ENCODE data around the gene NALF2.

NALF2 gene

GRCh38 chrX:69546417-69546816 lies 42.3 kb downstream of the NALF2 start:
- ATAC-seq (ENCODE audit: low read depth) = no peak
- Mint-ChIP-seq H3K9me3 (peaks cover 4% of the 10 kb centered on the region), H3K4me3 (no peak overlapping the region), H3K27ac (no peak overlapping the region), H3K36me3 (no peaks in the 10 kb centered on the region), H3K27me3 (no peaks in the 10 kb centered on the region), H3K4me1 (no peaks in the 10 kb centered on the region)
- no peak for DNase-seq (ENCODE audit: low spot score in 2 of 2)

DNA sequence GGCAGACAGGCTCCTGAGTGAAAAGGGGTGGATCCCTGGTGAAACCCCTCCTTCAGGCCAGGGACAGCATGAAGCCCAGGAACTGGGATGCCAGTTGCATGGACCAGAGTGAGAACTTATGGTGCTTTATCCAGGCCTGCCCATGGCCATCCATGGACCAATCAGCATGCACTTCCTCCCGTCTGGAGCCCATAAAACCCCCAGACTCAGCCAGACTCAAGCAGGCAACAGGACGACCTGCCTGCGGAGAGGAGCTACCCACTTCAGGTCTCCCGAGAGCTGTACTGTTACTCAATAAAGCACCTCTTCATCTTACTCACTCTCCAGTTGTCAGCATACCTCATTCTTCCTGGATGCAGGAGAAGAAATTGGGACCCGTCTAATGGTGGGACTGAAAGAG lies 42.9 kb downstream of the NALF2 start:
- DNase-seq (ENCODE audit: low spot score in 2 of 2) (no peak), ATAC-seq (ENCODE audit: low read depth) (no peak)
- H3K36me3 Mint-ChIP-seq = no peaks in the 10 kb centered on the region
- no peak overlapping the region for H3K4me3 Mint-ChIP-seq
- peaks cover 4% of the 10 kb centered on the region for H3K9me3 Mint-ChIP-seq
- H3K27ac Mint-ChIP-seq = no peak overlapping the region
- no peaks in the 10 kb centered on the region for H3K27me3 Mint-ChIP-seq
- H3K4me1 Mint-ChIP-seq = no peaks in the 10 kb centered on the region

GRCh38 chrX:69551421-69552009 lies 47.4 kb downstream of the NALF2 start:
- no peaks in the 10 kb centered on the region for H3K36me3 Mint-ChIP-seq
- no peak for ATAC-seq (ENCODE audit: low read depth)

DNA sequence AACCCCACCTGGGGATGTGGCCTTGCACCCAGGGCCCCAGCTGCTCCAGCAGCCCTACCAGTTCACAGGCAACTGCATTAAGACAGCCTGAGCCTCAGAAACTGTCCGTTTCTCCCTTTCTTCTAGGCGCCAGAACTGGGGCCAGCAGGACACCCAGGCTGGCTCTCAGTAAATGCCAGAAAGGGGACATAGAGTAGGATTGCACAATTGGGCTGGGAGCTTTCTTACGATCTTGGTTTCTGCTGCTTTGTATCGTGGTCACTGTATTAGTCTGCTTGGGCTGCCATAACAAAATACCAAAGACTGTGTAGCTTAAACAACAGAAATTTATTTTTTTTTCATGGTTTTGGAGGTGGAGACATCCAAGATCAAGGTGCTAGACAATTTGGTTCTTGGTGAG lies 48.4 kb downstream of the NALF2 start:
- Mint-ChIP-seq H3K9me3 (no peaks in the 10 kb centered on the region), H3K4me3 (no peak overlapping the region), H3K27ac (no peak overlapping the region), H3K4me1 (no peaks in the 10 kb centered on the region), H3K27me3 (no peaks in the 10 kb centered on the region), H3K36me3 (no peaks in the 10 kb centered on the region)
- DNase-seq (ENCODE audit: low spot score in 2 of 2) = no peak
- ATAC-seq (ENCODE audit: low read depth) = no peak

More at GRCh38 chrX:69551421-69552009, 47.4 kb downstream of the NALF2 start:
- Mint-ChIP-seq H3K9me3 (no peaks in the 10 kb centered on the region), H3K4me1 (no peaks in the 10 kb centered on the region), H3K27me3 (no peaks in the 10 kb centered on the region), H3K27ac (no peak overlapping the region), H3K4me3 (no peak overlapping the region)
- DNase-seq (ENCODE audit: low spot score in 2 of 2) = no peak
